Stimulated activated CD4-positive, alpha-beta T cell treated with anti-CD3 and anti-CD28 coated beads, Interleukin-15, amount 100 ng/mL, for 48 hours (primary cell): Measurements from ENCODE around the gene PHACTR1.

Experiments used
- DNase-seq, 2 donors: peaks; one replicate each; pipeline ENCODE4 v3.0.0-alpha.2; 2020; ENCODE audit warnings: low read depth in 2 of 2

PHACTR1 gene

GRCh38 chr6:13027207-13027606, 310.6 kb downstream of the PHACTR1 start:
- no peak for DNase-seq

GRCh38 chr6:13030396-13030795, 313.8 kb downstream of the PHACTR1 start:
- no peak for DNase-seq

- DNase-seq, result no peak
These were observed 316.0 kb downstream of the PHACTR1 start for GRCh38 chr6:13032566-13032965.

- DNase-seq, result no peak
These were observed 316.6 kb downstream of the PHACTR1 start for GRCh38 chr6:13033145-13033544.

GRCh38 chr6:13034316-13034715, 317.7 kb downstream of the PHACTR1 start:
- DNase-seq, result no peak

- no peak for DNase-seq
These were observed 319.0 kb downstream of the PHACTR1 start for GRCh38 chr6:13035606-13036005.

GRCh38 chr6:13038315-13038714, 321.7 kb downstream of the PHACTR1 start:
- DNase-seq, result no peak

- no peak for DNase-seq
These were observed 322.2 kb downstream of the PHACTR1 start for GRCh38 chr6:13038741-13039190.

- no peak for DNase-seq
These were observed 327.8 kb downstream of the PHACTR1 start for GRCh38 chr6:13044390-13044789.

GRCh38 chr6:13044896-13045295, 328.3 kb downstream of the PHACTR1 start:
- DNase-seq, result no peak

- no peak for DNase-seq
These were observed 329.1 kb downstream of the PHACTR1 start for GRCh38 chr6:13045676-13046075.

- no peak for DNase-seq
These were observed 329.5 kb downstream of the PHACTR1 start for GRCh38 chr6:13046084-13046483.

- no peak for DNase-seq
These were observed 331.5 kb downstream of the PHACTR1 start for GRCh38 chr6:13048113-13048512.

GRCh38 chr6:13049666-13050254, 333.2 kb downstream of the PHACTR1 start:
- DNase-seq, result no peak

GRCh38 chr6:13053006-13053461, 336.5 kb downstream of the PHACTR1 start:
- no peak for DNase-seq

GRCh38 chr6:13058051-13058450, 341.5 kb downstream of the PHACTR1 start:
- DNase-seq, result no peak

- no peak for DNase-seq
These were observed 342.5 kb downstream of the PHACTR1 start for GRCh38 chr6:13059026-13059425.

- no peak for DNase-seq
These were observed 346.8 kb downstream of the PHACTR1 start for GRCh38 chr6:13063300-13063918.

- DNase-seq, result no peak
These were observed 349.0 kb downstream of the PHACTR1 start for GRCh38 chr6:13065581-13065980.

- DNase-seq, result no peak
These were observed 349.5 kb downstream of the PHACTR1 start for GRCh38 chr6:13066050-13066449.

GRCh38 chr6:13066820-13067219, 350.3 kb downstream of the PHACTR1 start:
- no peak for DNase-seq

GRCh38 chr6:13068586-13069210, 352.1 kb downstream of the PHACTR1 start:
- DNase-seq, result no peak
